HCT116 (cell line): ENCODE measurements around the gene IER3. TPM values are rescaled to one million over a fixed set of nuclear protein-coding genes. Genes with fewer than 3 reads are reported as not detected.

ENCODE experiments used
- CBX3 ChIP-seq: IDR thresholded peaks from 2 replicates; pipeline ENCODE4 v1.6.1; 2012; ENCODE audit warnings: low read depth
- EZH2 ChIP-seq: fragments of 200-600 bp; sonication (generic); IDR thresholded peaks from 2 replicates; pipeline ENCODE4 v1.6.1; 2017; ENCODE audit warnings: antibody characterized with exemption, mixed run types
- EZH2phosphoT487 ChIP-seq: fragments of 200-600 bp; IDR thresholded peaks from 2 replicates; pipeline ENCODE4 v1.6.1; 2018; ENCODE audit warnings: antibody characterized with exemption, borderline replicate concordance
- JUND ChIP-seq: IDR thresholded peaks from 2 replicates; pipeline ENCODE4 v1.6.1; 2012
- POLR2A ChIP-seq: IDR thresholded peaks from 2 replicates; pipeline ENCODE4 v1.7.0; 2011; ENCODE audit warnings: borderline replicate concordance; ENCODE audit not compliant: insufficient read depth, insufficient read length; ENCODE audit errors: extremely low read depth
- SP1 ChIP-seq: IDR thresholded peaks from 2 replicates; pipeline ENCODE4 v1.6.1; 2012; ENCODE audit warnings: low read depth
- SRF ChIP-seq: IDR thresholded peaks from 2 replicates; pipeline ENCODE4 v1.6.1; 2012; ENCODE audit warnings: low read depth
- YY1 ChIP-seq: IDR thresholded peaks from 2 replicates; pipeline ENCODE4 v1.6.1; 2011; ENCODE audit warnings: low read length, low read depth, moderate library complexity, mild to moderate bottlenecking; ENCODE audit not compliant: insufficient replicate concordance; ENCODE audit errors: extremely low read depth
- ZFX ChIP-seq: fragments of 450-650 bp; IDR thresholded peaks from 2 replicates; pipeline ENCODE4 v1.6.1; 2017
- total RNA-seq: library from RNA; stranded (reverse); gene quantifications from one replicate; pipeline ENCODE4 v1.2.1, GENCODE V29; 2021; ENCODE audit not compliant: unreplicated experiment
- TF ChIP-seq, protein P1 (sequence below): IDR thresholded peaks from 2 replicates; pipeline ENCODE4 v1.6.1; 2011; ENCODE audit warnings: mild to moderate bottlenecking, low read length, moderate library complexity; ENCODE audit not compliant: insufficient replicate concordance; ENCODE audit errors: extremely low read depth
- TF ChIP-seq, protein P2 (sequence below), 3 experiments: fragments of 200-600 bp in 1 of 3; sonication (generic) in 1 of 3; IDR thresholded peaks in 2 of 3; conservative IDR thresholded peaks in 1 of 3; 2 replicates each; pipeline ENCODE4 v1.5.1; 2012 to 2017; ENCODE audit warnings: low read depth in 2 of 3, low read length in 2 of 3, antibody characterized with exemption in 1 of 3, borderline replicate concordance in 1 of 3, control low read depth in 1 of 3, mild to moderate bottlenecking in 1 of 3, mixed read lengths in 1 of 3, mixed run types in 1 of 3, moderate library complexity in 1 of 3; ENCODE audit not compliant: insufficient read depth in 1 of 3

IER3 gene
- total RNA-seq, 1 experiment from 2014 or later, result 952 TPM

DNA sequence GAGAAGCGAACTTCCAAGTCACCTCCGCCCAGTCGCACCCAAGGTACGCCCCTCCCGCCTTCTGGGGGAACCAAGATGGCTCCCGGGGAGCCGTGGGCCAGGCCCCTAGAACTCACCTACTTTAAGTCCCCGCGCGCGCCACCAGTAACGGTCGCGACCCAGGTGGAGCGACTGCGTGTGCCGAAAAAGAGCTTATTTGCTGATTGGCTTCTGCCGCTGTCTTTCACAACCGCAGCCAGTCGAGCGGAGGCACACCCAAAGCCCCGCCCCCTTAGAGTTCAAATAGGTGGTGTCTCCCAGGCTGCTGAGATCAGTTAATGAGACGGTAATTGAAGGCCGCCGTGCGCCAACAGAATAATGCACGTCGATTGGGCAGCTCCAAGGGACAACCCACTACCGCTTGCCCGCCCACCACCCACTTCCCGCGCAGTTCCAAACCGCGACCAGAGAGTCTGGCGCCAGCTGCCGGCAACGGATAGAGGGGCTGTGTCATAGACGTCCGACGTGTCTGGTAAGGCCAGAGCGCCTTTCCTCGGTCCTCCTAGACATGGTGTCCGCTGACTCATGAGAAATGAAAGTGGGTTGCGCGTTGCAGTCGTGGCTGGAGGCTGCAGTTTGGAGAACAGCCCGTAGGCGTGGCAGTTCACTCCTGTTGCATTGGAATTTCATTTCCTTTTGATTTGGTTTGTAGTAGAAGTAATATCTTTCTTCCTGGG, 27.1 kb downstream of the IER3 start, which contains the start of gene MDC1 (continued):
- TF ChIP-seq SP1, result no peak
- TF ChIP-seq, protein P1, sequence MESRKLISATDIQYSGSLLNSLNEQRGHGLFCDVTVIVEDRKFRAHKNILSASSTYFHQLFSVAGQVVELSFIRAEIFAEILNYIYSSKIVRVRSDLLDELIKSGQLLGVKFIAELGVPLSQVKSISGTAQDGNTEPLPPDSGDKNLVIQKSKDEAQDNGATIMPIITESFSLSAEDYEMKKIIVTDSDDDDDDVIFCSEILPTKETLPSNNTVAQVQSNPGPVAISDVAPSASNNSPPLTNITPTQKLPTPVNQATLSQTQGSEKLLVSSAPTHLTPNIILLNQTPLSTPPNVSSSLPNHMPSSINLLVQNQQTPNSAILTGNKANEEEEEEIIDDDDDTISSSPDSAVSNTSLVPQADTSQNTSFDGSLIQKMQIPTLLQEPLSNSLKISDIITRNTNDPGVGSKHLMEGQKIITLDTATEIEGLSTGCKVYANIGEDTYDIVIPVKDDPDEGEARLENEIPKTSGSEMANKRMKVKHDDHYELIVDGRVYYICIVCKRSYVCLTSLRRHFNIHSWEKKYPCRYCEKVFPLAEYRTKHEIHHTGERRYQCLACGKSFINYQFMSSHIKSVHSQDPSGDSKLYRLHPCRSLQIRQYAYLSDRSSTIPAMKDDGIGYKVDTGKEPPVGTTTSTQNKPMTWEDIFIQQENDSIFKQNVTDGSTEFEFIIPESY, result peak; percentile 73
- no peak for TF ChIP-seq EZH2
- TF ChIP-seq POLR2A, result peak; percentile 76
- TF ChIP-seq JUND, result no peak
- TF ChIP-seq YY1, result peak; percentile 94
- TF ChIP-seq SRF, result no peak
- TF ChIP-seq, protein P2, sequence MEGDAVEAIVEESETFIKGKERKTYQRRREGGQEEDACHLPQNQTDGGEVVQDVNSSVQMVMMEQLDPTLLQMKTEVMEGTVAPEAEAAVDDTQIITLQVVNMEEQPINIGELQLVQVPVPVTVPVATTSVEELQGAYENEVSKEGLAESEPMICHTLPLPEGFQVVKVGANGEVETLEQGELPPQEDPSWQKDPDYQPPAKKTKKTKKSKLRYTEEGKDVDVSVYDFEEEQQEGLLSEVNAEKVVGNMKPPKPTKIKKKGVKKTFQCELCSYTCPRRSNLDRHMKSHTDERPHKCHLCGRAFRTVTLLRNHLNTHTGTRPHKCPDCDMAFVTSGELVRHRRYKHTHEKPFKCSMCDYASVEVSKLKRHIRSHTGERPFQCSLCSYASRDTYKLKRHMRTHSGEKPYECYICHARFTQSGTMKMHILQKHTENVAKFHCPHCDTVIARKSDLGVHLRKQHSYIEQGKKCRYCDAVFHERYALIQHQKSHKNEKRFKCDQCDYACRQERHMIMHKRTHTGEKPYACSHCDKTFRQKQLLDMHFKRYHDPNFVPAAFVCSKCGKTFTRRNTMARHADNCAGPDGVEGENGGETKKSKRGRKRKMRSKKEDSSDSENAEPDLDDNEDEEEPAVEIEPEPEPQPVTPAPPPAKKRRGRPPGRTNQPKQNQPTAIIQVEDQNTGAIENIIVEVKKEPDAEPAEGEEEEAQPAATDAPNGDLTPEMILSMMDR (IDR thresholded peaks at IDR 0.05 in 2 of 3, conservative IDR thresholded peaks at IDR 0.05 in 1 of 3; ENCODE audit: borderline replicate concordance in 1 of 3, insufficient read depth in 1 of 3, low read depth in 2 of 3, low read length in 2 of 3), result peak in 1 of 3 experiments; percentile 31; a peak in 3 of 6 replicates
- TF ChIP-seq CBX3, result no peak
- TF ChIP-seq ZFX, result no peak; the same call in 1 of the 2 replicates
- no peak for TF ChIP-seq EZH2phosphoT487
